HL-60/S4 (cell line): Measurements from ENCODE around the gene EIF4H.
"Not testable (repeated sequence)": the region's sequence is repeated elsewhere in the genome, so short reads cannot be mapped to it uniquely, and the experiment has no call there.

Experiments
- in situ Hi-C: fragments of 300-500 bp; cut with MboI; formaldehyde crosslinking; loops from 2 replicates; pipeline ENCODE4 v1.14.3; 2022; ENCODE audit warnings: low sequenced_read_pairs

The EIF4H gene

DNA sequence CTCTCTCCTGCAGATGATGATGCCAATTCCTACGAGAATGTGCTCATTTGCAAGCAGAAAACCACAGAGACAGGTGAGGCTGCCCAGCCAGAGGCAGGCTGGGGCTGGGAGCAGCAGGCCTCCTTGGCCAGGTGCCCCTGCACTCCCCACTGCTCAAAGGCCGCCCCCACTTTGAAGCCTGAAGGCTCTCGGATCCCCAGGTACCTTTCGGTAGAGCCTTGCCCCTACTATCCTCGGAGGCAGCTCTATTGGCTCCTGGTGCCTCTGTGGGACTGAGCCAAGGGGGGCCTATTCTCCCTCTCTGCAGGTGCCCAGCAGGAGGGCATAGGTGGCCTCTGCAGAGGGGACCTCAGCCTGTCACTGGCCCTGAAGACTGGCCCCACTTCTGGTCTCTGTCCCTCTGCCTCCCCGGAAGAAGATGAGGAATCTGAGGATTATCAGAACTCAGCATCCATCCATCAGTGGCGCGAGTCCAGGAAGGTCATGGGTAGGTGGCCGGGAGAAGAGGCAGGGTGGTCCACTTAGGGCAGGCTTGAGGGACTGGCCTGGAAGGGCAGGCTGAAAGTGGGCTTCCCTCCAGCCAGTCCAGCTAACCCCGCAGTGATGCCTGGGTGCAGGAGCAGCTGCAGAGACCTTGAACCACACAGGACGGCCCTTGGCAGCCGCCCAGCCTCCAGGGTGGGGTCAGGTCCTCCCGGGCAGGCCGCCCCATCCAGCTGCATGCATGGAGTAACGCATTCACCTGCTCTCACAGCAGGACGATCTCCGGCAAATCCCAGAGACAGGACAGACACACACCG is 49.8 kb downstream of the EIF4H start:
- in situ Hi-C loops, result no loop called here

DNA sequence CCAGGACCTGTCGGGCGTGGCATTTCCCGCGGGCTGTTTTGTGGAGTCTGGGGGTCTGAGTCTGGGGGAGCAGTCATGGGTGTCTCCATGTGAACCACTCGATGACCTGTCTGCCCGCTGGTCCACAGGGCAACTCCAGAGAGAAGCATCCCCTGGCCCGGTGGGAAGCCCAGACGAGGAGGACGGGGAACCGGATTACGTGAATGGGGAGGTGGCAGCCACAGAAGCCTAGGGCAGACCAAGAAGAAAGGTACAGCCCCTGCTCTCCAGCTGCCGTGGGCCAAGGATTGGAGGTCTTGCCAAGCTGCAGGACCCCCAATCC is 50.3 kb downstream of the EIF4H start:
- in situ Hi-C loops, result no loop called here

DNA sequence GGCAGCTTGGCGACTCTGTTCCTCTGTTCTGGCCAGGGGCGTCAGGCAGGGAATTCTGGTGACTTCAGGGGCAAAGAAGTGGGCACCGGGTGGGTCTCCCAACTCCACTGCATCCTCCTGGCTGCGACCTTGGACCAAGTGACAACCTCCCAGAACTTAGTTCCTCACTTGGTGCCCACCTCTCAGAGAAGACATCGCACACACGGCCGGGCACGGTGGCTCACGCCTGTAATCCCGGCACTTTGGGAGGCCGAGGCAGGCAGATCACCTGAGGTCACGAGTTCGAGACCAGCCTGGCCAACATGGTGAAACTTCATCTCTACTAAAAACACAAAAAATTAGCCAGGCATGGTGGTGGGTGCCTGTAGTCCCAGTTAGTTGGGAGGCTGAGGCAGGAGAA is 50.8 kb downstream of the EIF4H start:
- in situ Hi-C loops, result not testable (repeated sequence)

DNA sequence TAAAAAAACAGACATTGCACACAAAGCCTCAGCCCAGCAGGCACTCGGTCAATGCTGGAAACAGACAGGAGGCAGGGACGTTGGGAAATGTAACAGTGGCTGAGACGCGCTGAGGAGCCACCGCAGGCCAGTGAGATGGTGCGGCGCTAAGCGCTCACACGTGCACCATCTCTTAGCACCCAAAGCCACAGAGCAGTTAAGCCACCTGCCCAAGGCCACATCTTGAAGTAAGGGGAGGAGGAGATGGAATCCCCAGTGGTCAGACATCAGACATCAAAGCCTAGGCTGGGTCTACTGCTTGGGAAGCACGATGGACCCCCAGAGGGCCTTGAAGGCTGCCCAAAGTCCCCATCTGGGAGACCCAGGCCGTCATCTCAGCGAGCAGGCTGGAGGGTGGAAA is 51.2 kb downstream of the EIF4H start:
- in situ Hi-C loops, result no loop called here

DNA sequence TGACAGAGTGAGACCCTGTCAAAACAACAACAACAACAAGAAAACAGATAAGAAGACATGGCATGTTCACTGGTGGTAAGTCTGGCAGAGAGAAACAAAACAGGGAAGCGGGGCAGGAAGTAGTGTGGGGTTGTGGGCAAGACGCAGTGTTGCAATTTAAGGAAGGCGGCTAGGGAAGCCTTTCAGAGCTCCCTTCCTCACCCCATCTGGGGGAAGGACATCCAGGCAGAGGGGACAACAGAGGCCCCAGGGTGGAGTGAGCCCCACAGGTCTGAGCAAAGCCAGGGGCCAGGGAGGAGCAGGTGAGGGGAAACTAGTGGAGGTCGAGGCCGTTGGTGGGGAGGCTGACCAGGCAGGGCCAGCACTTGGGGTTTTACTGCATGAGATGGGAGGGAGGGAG is 52.5 kb downstream of the EIF4H start:
- in situ Hi-C loops, result no loop called here

DNA sequence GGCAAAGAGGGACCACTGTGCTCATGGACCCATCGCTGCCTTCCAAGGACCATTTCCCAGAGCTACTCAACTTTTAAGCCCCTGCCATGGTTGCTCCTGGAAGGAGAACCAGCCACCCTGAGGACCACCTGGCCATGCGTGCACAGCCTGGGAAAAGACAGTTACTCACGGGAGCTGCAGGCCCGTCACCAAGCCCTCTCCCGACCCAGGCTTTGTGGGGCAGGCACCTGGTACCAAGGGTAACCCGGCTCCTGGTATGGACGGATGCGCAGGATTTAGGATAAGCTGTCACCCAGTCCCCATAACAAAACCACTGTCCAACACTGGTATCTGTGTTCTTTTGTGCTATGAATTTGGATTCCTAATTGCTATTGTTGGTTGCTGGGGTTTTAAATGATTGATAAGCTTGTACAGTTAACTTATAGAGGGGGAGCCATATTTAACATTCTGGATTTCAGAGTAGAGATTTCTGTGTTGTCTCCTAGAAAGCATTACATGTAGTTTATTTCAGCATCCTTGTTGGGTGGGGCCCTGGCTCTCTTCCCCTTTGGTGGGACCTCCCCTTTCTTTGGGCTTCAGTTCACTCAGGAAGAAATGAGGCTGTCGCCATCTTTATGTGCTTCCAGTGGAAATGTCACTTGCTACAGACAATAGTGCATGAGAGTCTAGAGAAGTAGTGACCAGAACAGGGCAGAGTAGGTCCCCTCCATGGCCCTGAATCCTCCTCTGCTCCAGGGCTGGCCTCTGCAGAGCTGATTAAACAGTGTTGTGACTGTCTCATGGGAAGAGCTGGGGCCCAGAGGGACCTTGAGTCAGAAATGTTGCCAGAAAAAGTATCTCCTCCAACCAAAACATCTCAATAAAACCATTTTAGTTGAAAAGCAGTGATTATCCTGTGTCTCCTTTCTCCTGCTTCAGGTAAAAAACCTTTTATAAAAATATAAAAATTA is 55.1 kb downstream of the EIF4H start:
- in situ Hi-C loops, result no loop called here

DNA sequence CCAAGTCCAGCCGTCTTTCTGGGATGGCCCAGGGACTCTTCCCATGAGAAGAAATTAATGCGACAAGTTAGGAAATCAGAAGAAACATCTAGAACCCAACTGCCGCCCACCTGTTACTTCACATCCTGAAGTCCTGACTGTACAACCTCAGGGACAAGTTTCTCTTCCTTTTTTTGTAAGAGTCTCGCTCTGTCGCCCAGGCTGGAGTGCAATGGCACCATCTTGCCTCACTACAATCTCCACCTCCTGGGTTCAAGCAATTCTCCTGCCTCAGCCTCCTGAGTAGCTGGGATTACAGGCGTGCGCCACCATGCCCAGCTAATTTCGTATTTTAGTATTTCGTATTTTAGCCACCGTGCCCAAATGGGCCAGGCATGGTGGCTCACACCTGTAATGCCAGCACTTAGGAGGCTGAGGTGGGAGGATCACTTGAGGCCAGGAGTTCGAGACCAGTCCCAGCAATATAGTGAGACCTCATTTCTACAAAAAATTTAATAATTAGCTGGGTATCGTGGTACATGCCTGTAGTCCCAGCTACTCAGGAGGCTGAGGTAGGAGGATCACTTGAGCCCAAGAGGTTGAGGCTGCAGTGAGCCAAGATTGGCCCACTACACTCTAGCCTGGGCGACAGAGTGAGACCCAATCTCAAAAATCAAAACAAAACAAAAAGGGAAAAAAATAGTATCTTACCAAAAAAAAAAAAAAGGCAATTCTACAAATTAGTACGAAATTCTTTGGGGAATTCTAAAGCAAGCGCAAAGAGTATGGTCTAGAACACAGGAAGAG is 56.5 kb downstream of the EIF4H start:
- in situ Hi-C loops, result no loop called here

DNA sequence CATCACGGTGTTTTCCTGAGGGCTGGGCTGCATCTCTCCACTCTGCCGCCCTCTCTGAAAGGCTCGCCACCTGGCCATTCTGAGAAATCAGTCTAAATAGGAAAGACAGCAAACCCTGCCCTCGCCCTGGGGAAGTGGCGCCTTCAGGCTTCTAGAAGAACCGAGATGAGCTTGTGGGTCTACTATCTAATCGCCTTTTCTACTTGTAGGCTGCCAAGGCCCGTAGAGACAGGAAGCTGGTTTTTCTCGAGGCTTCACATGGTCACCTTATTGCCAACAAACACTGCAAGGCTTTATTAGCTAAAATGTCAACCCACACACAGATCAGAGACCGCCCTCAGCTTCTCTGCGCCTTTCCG is 57.1 kb downstream of the EIF4H start:
- in situ Hi-C loops, result no loop called here

DNA sequence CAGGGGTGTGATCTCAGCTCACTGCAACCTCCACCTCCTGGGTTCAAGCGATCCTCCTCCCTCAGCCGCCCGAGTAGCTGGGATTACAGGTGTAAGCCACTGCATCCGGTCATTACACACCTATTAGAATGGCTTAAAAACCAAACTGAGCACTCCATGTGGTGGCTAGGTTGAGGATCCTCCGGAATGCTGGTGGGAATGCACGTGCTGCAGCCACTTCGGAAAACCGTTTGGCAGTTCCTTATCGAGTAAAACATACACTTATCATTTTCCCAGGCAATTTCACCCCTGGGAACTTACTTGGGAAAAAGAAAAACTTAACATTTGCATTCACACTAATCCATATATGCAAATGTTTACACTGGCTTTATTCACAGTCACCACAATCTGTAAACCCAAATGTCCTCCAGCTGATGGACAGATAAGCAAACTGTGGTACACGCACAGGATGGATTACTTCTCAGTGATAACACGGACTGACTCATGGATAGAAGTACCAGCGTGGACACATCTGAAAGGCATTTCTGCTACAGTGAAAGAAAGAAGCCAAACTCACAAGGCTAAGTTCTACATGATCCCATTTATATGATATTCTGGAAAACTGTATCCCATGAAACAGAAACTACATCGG is 59.6 kb downstream of the EIF4H start:
- in situ Hi-C loops, result no loop called here

DNA sequence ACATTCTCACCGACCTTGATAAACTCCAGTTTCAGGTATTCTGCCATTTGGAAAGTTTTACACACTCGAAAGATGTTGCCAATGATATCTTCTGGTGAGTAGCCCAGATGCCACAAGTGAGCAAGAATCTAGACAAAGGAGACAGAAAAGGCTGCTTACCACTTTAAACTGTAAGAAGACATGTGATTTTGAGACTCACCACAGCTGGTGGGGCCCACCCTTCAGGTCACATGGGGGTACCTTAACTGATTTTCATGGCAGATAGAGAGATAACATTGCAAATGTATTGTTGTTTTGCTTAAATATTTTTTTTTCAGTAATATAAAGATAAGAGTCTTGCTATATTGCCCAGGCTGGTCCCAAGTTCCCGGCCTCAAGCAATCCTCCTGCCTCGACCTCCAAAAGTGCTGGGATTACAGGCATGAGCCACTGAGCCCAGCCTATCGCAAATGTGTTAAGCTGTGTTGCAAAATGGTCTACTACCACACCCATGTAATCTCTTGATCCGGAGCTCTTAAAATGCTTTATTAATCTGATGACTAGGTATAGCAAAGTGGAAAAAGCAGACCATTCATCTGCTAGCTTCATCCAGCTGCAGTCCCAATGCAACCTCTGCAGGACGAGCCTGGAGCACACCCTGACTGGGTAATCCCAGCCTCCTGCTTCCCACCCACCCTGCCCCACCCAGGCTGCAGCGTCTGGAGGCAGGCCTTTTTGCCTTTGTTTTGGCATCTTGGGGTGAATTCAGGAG is 61.5 kb downstream of the EIF4H start:
- in situ Hi-C loops, result no loop called here

DNA sequence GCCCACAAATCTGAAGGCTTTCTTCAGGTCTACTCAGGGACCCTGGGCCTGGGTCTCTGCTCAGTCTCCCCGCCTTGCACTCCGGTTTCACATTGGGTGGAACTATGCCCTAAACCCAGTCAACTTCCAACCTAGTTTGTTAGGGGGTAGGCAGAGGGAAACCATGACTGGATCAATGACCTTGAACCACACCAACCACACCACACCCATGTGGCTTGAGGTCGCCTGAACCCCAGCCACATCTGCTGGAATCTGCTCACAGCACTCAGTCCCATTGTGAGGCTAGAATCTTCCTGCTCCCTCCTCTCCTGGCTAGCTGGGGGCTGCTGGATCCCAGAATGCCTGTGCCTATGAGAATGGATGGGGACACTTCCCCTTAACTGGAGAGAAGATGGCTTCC is 62.1 kb downstream of the EIF4H start:
- in situ Hi-C loops, result no loop called here

DNA sequence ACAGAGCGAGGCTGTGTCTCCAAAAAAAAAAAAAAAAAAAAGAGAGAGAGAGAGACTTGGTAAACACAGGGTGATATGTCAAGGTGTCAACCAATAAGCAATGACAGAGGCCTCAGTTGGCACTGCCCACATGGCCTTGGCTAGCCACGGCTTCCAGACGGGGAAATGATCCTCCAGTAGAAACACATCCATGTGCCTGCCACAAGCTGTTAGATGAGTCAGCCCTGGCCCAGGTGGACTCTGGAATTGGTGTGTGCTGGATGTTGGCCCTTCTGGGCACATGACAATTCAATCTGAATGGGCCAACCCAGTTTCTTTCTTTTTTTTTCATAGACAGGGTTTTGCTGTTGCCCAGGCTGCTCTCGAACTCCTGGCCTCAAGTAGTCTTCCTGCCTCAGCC is 66.3 kb downstream of the EIF4H start:
- in situ Hi-C loops, result no loop called here

DNA sequence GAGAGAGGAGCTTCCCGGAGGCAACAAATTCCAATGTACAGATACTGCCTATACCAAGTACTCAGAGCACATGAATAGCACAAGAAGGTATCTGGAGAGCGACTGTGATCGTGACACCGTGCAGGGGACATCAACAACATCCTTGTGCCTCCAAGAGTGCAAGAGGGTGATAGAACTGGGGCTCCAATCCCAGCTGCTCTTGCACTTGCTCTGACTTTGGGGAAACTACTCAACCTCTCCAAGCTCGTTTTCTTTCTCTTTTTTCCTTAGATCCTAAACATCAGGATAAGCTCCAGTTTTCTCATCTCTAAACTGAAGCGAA is 67.9 kb downstream of the EIF4H start:
- in situ Hi-C loops, result no loop called here

DNA sequence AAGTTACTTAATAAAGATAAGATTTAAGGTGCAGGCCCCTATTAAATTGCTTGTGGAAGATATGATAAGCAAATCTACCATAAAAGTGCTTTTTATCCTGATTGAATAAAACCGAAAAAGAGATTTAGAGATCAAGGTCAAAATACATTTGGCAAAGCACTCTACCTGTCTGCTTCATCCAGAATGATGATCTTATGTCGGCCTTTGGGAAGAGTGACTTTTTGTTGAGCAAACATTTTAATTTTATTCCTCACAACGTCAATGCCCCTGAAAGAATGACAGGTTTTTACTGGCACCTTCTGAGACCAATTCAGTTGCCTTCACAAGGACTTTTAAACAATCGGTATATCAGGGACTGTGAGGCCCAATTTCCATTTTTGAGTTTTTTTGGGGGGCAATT is 72.3 kb downstream of the EIF4H start:
- in situ Hi-C loops, result no loop called here
